Measurements from ENCODE around the gene PPFIA2. TPM values are rescaled to one million over a fixed set of nuclear protein-coding genes. Genes with fewer than 3 reads are reported as not detected.
"Not testable (repeated sequence)": the region's sequence is repeated elsewhere in the genome, so short reads cannot be mapped to it uniquely, and the experiment has no call there.

Gene PPFIA2
- total RNA-seq, 4 donors from 2014 or later, result 2.0 to 6.6 (median 3.2) TPM; not detected in 1

GRCh38 chr12:81216739-81217138 is 542.4 kb downstream of the PPFIA2 start:
- Histone ChIP-seq H3K4me1 (no peaks in the 10 kb centered on the region), H3K9me3 (no peaks in the 10 kb centered on the region), H3K36me3 (no peaks in the 10 kb centered on the region), H3K27me3 (no peaks in the 10 kb centered on the region), H3K27ac (no peak overlapping the region), H3K4me3 (no peak overlapping the region)
- DNase-seq, result no peak
- TF ChIP-seq POLR2A (IDR thresholded peaks at IDR 0.05), result no peak
- TF ChIP-seq CTCF (IDR thresholded peaks at IDR 0.05), result no peak

GRCh38 chr12:81212996-81213696 is 546.0 kb downstream of the PPFIA2 start:
- no peaks in the 10 kb centered on the region for H3K9me3 ChIP-seq
- DNase-seq, result no peak
- H3K4me3 ChIP-seq, result no peak overlapping the region
- no peak for TF ChIP-seq POLR2A (IDR thresholded peaks at IDR 0.05)
- no peak for TF ChIP-seq CTCF (IDR thresholded peaks at IDR 0.05)
- H3K4me1 ChIP-seq, result no peaks in the 10 kb centered on the region
- H3K27me3 ChIP-seq, result no peaks in the 10 kb centered on the region
- H3K36me3 ChIP-seq, result no peaks in the 10 kb centered on the region
- H3K27ac ChIP-seq, result no peak overlapping the region

GRCh38 chr12:81211306-81211705 is 547.8 kb downstream of the PPFIA2 start:
- no peak for DNase-seq
- H3K9me3 ChIP-seq, result no peaks in the 10 kb centered on the region
- H3K4me3 ChIP-seq, result no peak overlapping the region
- H3K4me1 ChIP-seq, result no peaks in the 10 kb centered on the region
- no peaks in the 10 kb centered on the region for H3K36me3 ChIP-seq
- H3K27me3 ChIP-seq, result no peaks in the 10 kb centered on the region
- TF ChIP-seq CTCF (IDR thresholded peaks at IDR 0.05) (no peak), POLR2A (IDR thresholded peaks at IDR 0.05) (no peak)
- H3K27ac ChIP-seq, result no peak overlapping the region

GRCh38 chr12:81209772-81210225 is 549.4 kb downstream of the PPFIA2 start:
- H3K36me3 ChIP-seq, H3K4me1 ChIP-seq, H3K27ac ChIP-seq, DNase-seq, H3K27me3 ChIP-seq, H3K4me3 ChIP-seq, H3K9me3 ChIP-seq: not testable (repeated sequence)

- TF ChIP-seq POLR2A (IDR thresholded peaks at IDR 0.05) (no peak), CTCF (IDR thresholded peaks at IDR 0.05) (no peak)
- Histone ChIP-seq H3K9me3 (no peaks in the 10 kb centered on the region), H3K36me3 (no peaks in the 10 kb centered on the region), H3K4me3 (no peak overlapping the region), H3K27ac (no peak overlapping the region), H3K27me3 (no peaks in the 10 kb centered on the region), H3K4me1 (no peaks in the 10 kb centered on the region)
- no peak for DNase-seq
Measured at GRCh38 chr12:81209012-81209411, 550.1 kb downstream of the PPFIA2 start.

- Histone ChIP-seq H3K27ac (no peak overlapping the region), H3K27me3 (no peaks in the 10 kb centered on the region)
- peak in 1 of 3 donors; percentile 48 for DNase-seq
Measured at GRCh38 chr12:81208187-81208911, 550.8 kb downstream of the PPFIA2 start.

More at GRCh38 chr12:81208187-81208911, 550.8 kb downstream of the PPFIA2 start:
- no peaks in the 10 kb centered on the region for H3K4me1 ChIP-seq
- H3K4me3 ChIP-seq, result no peak overlapping the region
- H3K36me3 ChIP-seq, result no peaks in the 10 kb centered on the region
- no peaks in the 10 kb centered on the region for H3K9me3 ChIP-seq
- TF ChIP-seq CTCF (IDR thresholded peaks at IDR 0.05), result no peak
- no peak for TF ChIP-seq POLR2A (IDR thresholded peaks at IDR 0.05)

All from Peyer's patch (tissue), 4 donors.